Type B pancreatic cell (in vitro differentiated cells): ENCODE data around the gene KRT222. TPM values are rescaled to one million over a fixed set of nuclear protein-coding genes. Genes with fewer than 3 reads are reported as not detected.

Experiments used
- DNase-seq: peaks from one replicate; pipeline ENCODE4 v3.0.0; 2021; ENCODE audit warnings: mixed read lengths; ENCODE audit not compliant: unreplicated experiment; ENCODE audit errors: extremely low spot score
- H3K27ac Mint-ChIP-seq: 2 replicates; pipeline ENCODE4 v1.8.0; 2021; ENCODE audit warnings: mild to moderate bottlenecking, mixed read lengths
- H3K27me3 Mint-ChIP-seq: 2 replicates; pipeline ENCODE4 v1.8.0; 2021; ENCODE audit warnings: mixed read lengths
- H3K36me3 Mint-ChIP-seq: 2 replicates; pipeline ENCODE4 v1.8.0; 2021; ENCODE audit warnings: mixed read lengths
- H3K4me1 Mint-ChIP-seq: one replicate; pipeline ENCODE4 v1.8.0; 2021; ENCODE audit warnings: mixed read lengths; ENCODE audit not compliant: unreplicated experiment
- H3K4me3 Mint-ChIP-seq: 2 replicates; pipeline ENCODE4 v1.8.0; 2021; ENCODE audit warnings: mild to moderate bottlenecking, mixed read lengths
- H3K9me3 Mint-ChIP-seq: 2 replicates; pipeline ENCODE4 v1.8.0; 2021; ENCODE audit warnings: mixed read lengths
- long read RNA-seq: library from polyadenylated mRNA; unstranded; transcript quantifications from one replicate; pipeline ENCODE4 v2.0.0, GENCODE V29; 2020
- total RNA-seq: library from RNA; stranded (reverse); gene quantifications from 2 replicates; pipeline ENCODE4 v1.2.1, GENCODE V29; 2021; ENCODE audit warnings: low replicate concordance
- TF ChIP-seq, protein P1 (sequence below): fragments of 200-600 bp; sonication (generic); conservative IDR thresholded peaks from 2 replicates; pipeline ENCODE4 v1.5.0; 2021; ENCODE audit warnings: antibody characterized with exemption, mild to moderate bottlenecking

KRT222 gene
- total RNA-seq = 0.34 and 0.74 TPM in 2 replicates
- long read RNA-seq, partial matches to known transcripts = 0 of 2 reads
- long read RNA-seq, other reads (novel, unspliced or antisense) = 0 of 2 reads

DNA sequence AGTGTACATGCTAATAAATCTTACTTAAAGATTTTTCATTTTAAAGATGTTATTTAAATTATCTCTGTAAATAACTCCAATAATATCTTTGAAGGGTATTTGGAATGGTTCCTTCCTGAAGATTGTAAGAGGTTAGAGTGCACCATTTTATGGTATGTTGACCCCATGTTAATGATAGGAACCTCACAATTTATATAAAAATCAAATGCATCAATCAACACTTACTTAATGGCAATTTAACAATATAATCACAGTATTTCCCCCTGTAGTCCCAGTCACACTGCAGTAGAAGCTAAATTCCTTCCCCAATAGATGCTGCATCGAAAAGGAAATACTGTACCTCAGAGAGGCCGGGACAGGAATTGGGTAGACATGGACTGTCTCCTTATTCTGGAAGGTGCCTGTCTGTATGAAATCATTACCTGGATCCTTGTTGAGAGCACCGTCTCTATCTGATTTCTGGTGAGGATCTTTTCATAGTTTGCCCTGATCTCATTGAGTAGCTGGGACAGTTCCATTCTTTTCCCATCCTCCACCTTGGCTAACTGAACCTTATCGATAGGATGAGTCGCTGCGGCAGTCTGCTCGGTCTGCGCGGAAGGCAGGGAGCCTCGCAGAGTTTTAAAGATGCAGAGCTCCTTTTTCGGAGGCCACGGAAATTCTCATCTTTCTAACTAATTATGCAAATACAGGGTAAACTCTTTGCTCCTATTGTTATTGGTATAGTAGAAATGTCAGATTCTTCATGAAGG, at the start of gene KRT222:
Gene KRT222, minus strand, starts transcription at position 596 of the 752 bp plus-strand sequence. Its CDS starts 78 bp downstream, at position 518.
- Mint-ChIP-seq H3K4me1 (peaks cover 14% of the 10 kb centered on the region), H3K27me3 (peaks cover 24% of the 10 kb centered on the region), H3K9me3 (no peaks in the 10 kb centered on the region), H3K4me3 (peak within 1 kb of the TSS; percentile 82), H3K27ac (no peak within 1 kb of the TSS), H3K36me3 (no peaks in the 10 kb centered on the region)
- DNase-seq = no peak
- TF ChIP-seq, protein P1, sequence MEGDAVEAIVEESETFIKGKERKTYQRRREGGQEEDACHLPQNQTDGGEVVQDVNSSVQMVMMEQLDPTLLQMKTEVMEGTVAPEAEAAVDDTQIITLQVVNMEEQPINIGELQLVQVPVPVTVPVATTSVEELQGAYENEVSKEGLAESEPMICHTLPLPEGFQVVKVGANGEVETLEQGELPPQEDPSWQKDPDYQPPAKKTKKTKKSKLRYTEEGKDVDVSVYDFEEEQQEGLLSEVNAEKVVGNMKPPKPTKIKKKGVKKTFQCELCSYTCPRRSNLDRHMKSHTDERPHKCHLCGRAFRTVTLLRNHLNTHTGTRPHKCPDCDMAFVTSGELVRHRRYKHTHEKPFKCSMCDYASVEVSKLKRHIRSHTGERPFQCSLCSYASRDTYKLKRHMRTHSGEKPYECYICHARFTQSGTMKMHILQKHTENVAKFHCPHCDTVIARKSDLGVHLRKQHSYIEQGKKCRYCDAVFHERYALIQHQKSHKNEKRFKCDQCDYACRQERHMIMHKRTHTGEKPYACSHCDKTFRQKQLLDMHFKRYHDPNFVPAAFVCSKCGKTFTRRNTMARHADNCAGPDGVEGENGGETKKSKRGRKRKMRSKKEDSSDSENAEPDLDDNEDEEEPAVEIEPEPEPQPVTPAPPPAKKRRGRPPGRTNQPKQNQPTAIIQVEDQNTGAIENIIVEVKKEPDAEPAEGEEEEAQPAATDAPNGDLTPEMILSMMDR = no peak

DNA sequence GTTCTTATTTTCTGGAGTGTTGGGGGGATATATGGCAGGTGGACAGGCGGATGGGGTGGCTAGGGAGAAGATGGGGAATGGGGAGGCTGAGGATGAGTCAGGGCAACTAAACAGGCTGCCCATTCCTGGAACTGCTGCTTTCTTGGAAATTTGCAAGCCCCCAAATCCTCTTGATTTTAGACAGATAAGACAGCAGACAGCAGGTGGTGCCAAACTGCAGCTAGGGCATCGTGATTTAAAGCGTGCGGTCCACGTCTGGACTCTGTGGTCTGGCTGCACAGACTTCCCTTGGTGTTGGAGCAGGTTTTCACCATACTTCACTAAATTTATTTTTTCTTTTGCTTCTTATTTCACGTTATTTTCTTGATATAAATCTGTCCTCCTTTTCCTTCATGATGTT, 49.5 kb upstream of the KRT222 start:
- no peak for DNase-seq
- H3K4me3 Mint-ChIP-seq = no peak overlapping the region
- H3K4me1 Mint-ChIP-seq = no peaks in the 10 kb centered on the region
- no peaks in the 10 kb centered on the region for H3K27me3 Mint-ChIP-seq
- no peaks in the 10 kb centered on the region for H3K36me3 Mint-ChIP-seq
- H3K27ac Mint-ChIP-seq = no peak overlapping the region
- H3K9me3 Mint-ChIP-seq = no peaks in the 10 kb centered on the region
- TF ChIP-seq, protein P1 = no peak

DNA sequence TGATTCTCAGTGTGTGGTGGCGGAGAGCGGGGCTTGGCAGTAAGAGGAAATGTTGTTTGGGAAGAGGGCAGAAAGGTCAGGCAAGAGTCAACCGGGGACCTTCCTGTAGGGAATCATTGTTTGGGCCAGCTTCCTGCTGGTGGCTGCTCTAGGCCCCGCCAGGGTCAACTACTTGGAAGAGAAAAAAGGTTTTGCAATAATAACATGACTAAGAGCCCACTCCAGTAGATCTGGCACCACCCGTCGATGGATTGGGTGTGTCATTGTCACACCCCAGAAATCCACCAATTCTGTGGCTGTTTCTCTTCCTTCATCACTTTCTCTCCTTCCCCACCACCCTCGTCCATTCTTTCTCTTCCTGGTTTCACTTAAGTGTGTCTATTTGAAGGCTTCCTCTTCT, 42.8 kb upstream of the KRT222 start:
- no peak overlapping the region for H3K4me3 Mint-ChIP-seq
- H3K9me3 Mint-ChIP-seq = peaks cover 5% of the 10 kb centered on the region
- no peak for DNase-seq
- TF ChIP-seq, protein P1 = no peak
- peak overlapping the region; percentile 12 for H3K27ac Mint-ChIP-seq
- H3K36me3 Mint-ChIP-seq = no peaks in the 10 kb centered on the region
- no peaks in the 10 kb centered on the region for H3K27me3 Mint-ChIP-seq
- peaks cover 14% of the 10 kb centered on the region for H3K4me1 Mint-ChIP-seq

DNA sequence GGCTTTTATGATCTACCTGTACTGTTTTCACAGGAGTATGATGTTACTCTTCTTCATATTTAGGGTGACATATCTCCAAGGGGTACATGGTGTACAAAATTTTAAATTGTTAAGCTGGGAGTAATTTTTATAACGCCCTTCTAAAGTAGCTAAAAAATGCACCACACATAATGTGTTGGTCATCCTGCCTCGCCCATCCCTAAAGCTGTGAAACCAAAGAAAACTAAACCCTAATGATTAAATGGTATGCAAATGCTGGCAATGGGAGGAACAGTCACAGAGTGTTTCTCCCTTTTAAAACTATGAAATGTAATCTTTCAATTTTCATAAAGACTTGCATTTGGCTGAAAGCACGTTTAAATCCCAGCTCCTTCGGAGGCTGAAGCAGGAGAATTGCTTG, 40.6 kb upstream of the KRT222 start:
- Mint-ChIP-seq H3K36me3 (no peaks in the 10 kb centered on the region), H3K27ac (peak overlapping the region; percentile 88), H3K4me3 (no peak overlapping the region), H3K9me3 (peaks cover 5% of the 10 kb centered on the region), H3K4me1 (peaks cover 14% of the 10 kb centered on the region), H3K27me3 (no peaks in the 10 kb centered on the region)
- DNase-seq = no peak
- TF ChIP-seq, protein P1 = no peak

DNA sequence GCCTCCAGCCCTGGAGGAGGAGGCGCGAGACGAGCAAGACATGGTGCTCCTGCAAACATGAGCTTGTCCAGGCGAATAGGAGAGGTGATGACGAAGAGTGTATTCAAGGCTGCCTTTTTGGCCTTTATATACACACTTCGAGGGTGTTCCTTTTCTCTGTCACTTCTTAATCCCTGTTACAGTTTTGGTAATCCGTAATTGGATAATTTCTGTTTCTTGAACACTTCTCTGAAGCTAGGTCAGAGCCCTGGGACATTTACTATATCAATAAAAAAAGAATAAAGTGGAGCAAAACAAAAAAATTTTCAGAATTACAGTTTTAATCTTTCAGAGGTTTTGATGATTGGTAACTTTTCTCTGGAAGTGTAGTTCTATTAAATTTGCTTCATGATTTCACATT, 38.7 kb upstream of the KRT222 start, which contains the start of gene KRT24:
Gene KRT24, minus strand, starts transcription at position 101 of the 400 bp plus-strand sequence. Its CDS starts 59 bp downstream, at position 42.
- TF ChIP-seq, protein P1 = no peak
- H3K9me3 Mint-ChIP-seq = peaks cover 5% of the 10 kb centered on the region
- H3K4me1 Mint-ChIP-seq = peaks cover 19% of the 10 kb centered on the region
- no peak for DNase-seq
- H3K36me3 Mint-ChIP-seq = no peaks in the 10 kb centered on the region
- peak within 1 kb of the TSS; percentile 88 for H3K27ac Mint-ChIP-seq
- no peaks in the 10 kb centered on the region for H3K27me3 Mint-ChIP-seq
- H3K4me3 Mint-ChIP-seq = no peak within 1 kb of the TSS
